Measurements from ENCODE around the gene LRRC10B. TPM values are rescaled to one million over a fixed set of nuclear protein-coding genes. Genes with fewer than 3 reads are reported as not detected.

The LRRC10B gene
- total RNA-seq, 3 donors from 2014 or later = 0.72 to 1.7 (median 0.89) TPM

- intact Hi-C loops (cut with DNase I, micrococcal nuclease) = no loop called here
Measured at GRCh38 chr11:61487342-61488025, 21.1 kb upstream of the LRRC10B start.

GRCh38 chr11:61488651-61489291 is 19.8 kb upstream of the LRRC10B start:
- Histone ChIP-seq H3K9me3 (no peaks in the 10 kb centered on the region), H3K36me3 (ENCODE audit: low read depth) (no peaks in the 10 kb centered on the region), H3K4me3 (no peak overlapping the region), H3K4me1 (ENCODE audit: low read depth) (peaks cover 9% of the 10 kb centered on the region)
- no peak for TF ChIP-seq CTCF (IDR thresholded peaks at IDR 0.05)
- peak; percentile 90 for ATAC-seq
- DNase-seq = peak; percentile 85 to 87 (median 86)
- intact Hi-C loops (cut with DNase I, micrococcal nuclease) = no loop called here

More at GRCh38 chr11:61487342-61488025, 21.1 kb upstream of the LRRC10B start:
- TF ChIP-seq CTCF (IDR thresholded peaks at IDR 0.05) = no peak
- ATAC-seq = no peak
- no peaks in the 10 kb centered on the region for H3K9me3 ChIP-seq
- no peaks in the 10 kb centered on the region for H3K36me3 ChIP-seq (ENCODE audit: low read depth)
- no peak for DNase-seq
- H3K4me1 ChIP-seq (ENCODE audit: low read depth) = peaks cover 9% of the 10 kb centered on the region
- H3K4me3 ChIP-seq = no peak overlapping the region

GRCh38 chr11:61489833-61490721 is 18.5 kb upstream of the LRRC10B start:
- H3K36me3 ChIP-seq (ENCODE audit: low read depth) = no peaks in the 10 kb centered on the region
- peaks cover 9% of the 10 kb centered on the region for H3K4me1 ChIP-seq (ENCODE audit: low read depth)
- no peak overlapping the region for H3K4me3 ChIP-seq
- no peak for TF ChIP-seq CTCF (IDR thresholded peaks at IDR 0.05)
- DNase-seq = no peak
- no peaks in the 10 kb centered on the region for H3K9me3 ChIP-seq
- ATAC-seq = no peak
- intact Hi-C loops (cut with DNase I, micrococcal nuclease) = no loop called here

- Histone ChIP-seq H3K4me3 (no peak overlapping the region), H3K36me3 (ENCODE audit: low read depth) (no peaks in the 10 kb centered on the region), H3K4me1 (ENCODE audit: low read depth) (peaks cover 9% of the 10 kb centered on the region), H3K9me3 (no peaks in the 10 kb centered on the region)
- TF ChIP-seq CTCF (IDR thresholded peaks at IDR 0.05) = no peak
- no peak for DNase-seq
- ATAC-seq = no peak
- intact Hi-C loops (cut with DNase I, micrococcal nuclease) = no loop called here
Measured at GRCh38 chr11:61491736-61492395, 16.7 kb upstream of the LRRC10B start.

- ATAC-seq (no peak), DNase-seq (no peak)
- intact Hi-C loops (cut with DNase I, micrococcal nuclease) = no loop called here
- TF ChIP-seq CTCF (IDR thresholded peaks at IDR 0.05) = no peak
- Histone ChIP-seq H3K9me3 (no peaks in the 10 kb centered on the region), H3K36me3 (ENCODE audit: low read depth) (no peaks in the 10 kb centered on the region), H3K4me3 (no peak overlapping the region), H3K4me1 (ENCODE audit: low read depth) (peaks cover 2% of the 10 kb centered on the region)
Measured at GRCh38 chr11:61494381-61494961, 14.1 kb upstream of the LRRC10B start.
